Natural killer cell (primary cell): Measurements from ENCODE around the gene PSD. TPM values are rescaled to one million over a fixed set of nuclear protein-coding genes. Genes with fewer than 3 reads are reported as not detected.

Source experiments
- ATAC-seq, 3 donors: fragments of 150-1000 bp in 2 of 3; fragments of 200-7000 bp in 1 of 3; cut with Tn5 transposase; 1 replicate in 1 of 3; 2 replicates in 2 of 3; pipeline ENCODE4 v1.10.0; 2021; ENCODE audit warnings: mild to moderate bottlenecking in 2 of 3, moderate library complexity in 2 of 3
- DNase-seq, 2 donors: peaks; one replicate each; pipeline versions ENCODE4 v3.0.0 to v3.0.0-alpha.2; 2013 to 2021; ENCODE audit warnings: mixed read lengths in 1 of 2
- H3K27ac ChIP-seq: one replicate; pipeline ENCODE4 v1.5.1; 2013; ENCODE audit warnings: mild to moderate bottlenecking, low read length
- H3K27me3 ChIP-seq: one replicate; pipeline ENCODE4 v1.6.1; 2013; ENCODE audit warnings: low read length; ENCODE audit not compliant: control insufficient read depth, insufficient read depth
- H3K36me3 ChIP-seq: one replicate; pipeline ENCODE4 v1.6.1; 2013; ENCODE audit warnings: low read length; ENCODE audit not compliant: control insufficient read depth, insufficient read depth
- H3K4me1 ChIP-seq: one replicate; pipeline ENCODE4 v1.6.1; 2013; ENCODE audit warnings: low read length; ENCODE audit not compliant: control insufficient read depth, insufficient read depth
- H3K4me3 ChIP-seq: one replicate; pipeline ENCODE4 v1.5.1; 2013; ENCODE audit warnings: low read length
- H3K9me3 ChIP-seq: one replicate; pipeline ENCODE4 v1.6.1; 2013; ENCODE audit warnings: low read length; ENCODE audit not compliant: control insufficient read depth, insufficient read depth
- H3K27ac Mint-ChIP-seq, 2 donors: one replicate each; pipeline ENCODE4 v1.8.0; 2022; ENCODE audit warnings: mild to moderate bottlenecking in 2 of 2, mixed read lengths in 2 of 2, moderate library complexity in 1 of 2
- H3K27me3 Mint-ChIP-seq, 2 donors: one replicate each; pipeline ENCODE4 v1.8.0; 2022; ENCODE audit warnings: low read depth in 2 of 2, mixed read lengths in 2 of 2
- H3K36me3 Mint-ChIP-seq: one replicate; pipeline ENCODE4 v1.8.0; 2022; ENCODE audit warnings: mixed read lengths
- H3K4me1 Mint-ChIP-seq, 2 donors: one replicate each; pipeline ENCODE4 v1.8.0; 2022; ENCODE audit warnings: mixed read lengths in 2 of 2
- H3K4me3 Mint-ChIP-seq: one replicate; pipeline ENCODE4 v1.8.0; 2022; ENCODE audit warnings: mild to moderate bottlenecking, moderate library complexity, mixed read lengths
- H3K9me3 Mint-ChIP-seq, 2 donors: one replicate each; pipeline ENCODE4 v1.8.0; 2022; ENCODE audit warnings: mixed read lengths in 2 of 2
- CTCF ChIP-seq: fragments of 200-600 bp; IDR thresholded peaks from one replicate; pipeline ENCODE4 v1.8.0; 2022; ENCODE audit warnings: antibody characterized with exemption
- WGBS: methylation state at CpG from one replicate; pipeline ENCODE4 v1.1.7; 2013; ENCODE audit warnings: missing lambda C conversion rate; ENCODE audit not compliant: insufficient coverage; 5-methylcytosine and 5-hydroxymethylcytosine counted together
- intact Hi-C: fragments of 100-400 bp; cut with micrococcal nuclease; formaldehyde crosslinking; loops from one replicate; pipeline ENCODE4 v1.14.2; 2022
- total RNA-seq, 4 donors: library from RNA; stranded (reverse); fragments of 120-200 nt in 1 of 4; gene quantifications; one replicate each; pipeline versions ENCODE4 v1.2.3 to v1.2.4, GENCODE V29; 2013 to 2022

Gene PSD
- total RNA-seq, 3 donors from 2014 or later (not counting 1 experiment from before 2014, with no cell fraction given), result 1.9 to 2.4 (median 2.1) TPM

GRCh38 chr10:102367441-102367840, 51.1 kb downstream of the PSD start:
- H3K27me3 ChIP-seq, result no peaks in the 10 kb centered on the region
- H3K27ac ChIP-seq, result no peak overlapping the region
- no peak overlapping the region for H3K27ac Mint-ChIP-seq
- H3K9me3 ChIP-seq, result no peaks in the 10 kb centered on the region
- intact Hi-C loops, result no loop called here
- no peaks in the 10 kb centered on the region for H3K4me1 ChIP-seq
- H3K27me3 Mint-ChIP-seq, result no peaks in the 10 kb centered on the region
- H3K9me3 Mint-ChIP-seq, result no peaks in the 10 kb centered on the region
- WGBS, result 100% methylated on average over 1 of the region's 1 CpG
- H3K4me3 ChIP-seq, result no peak overlapping the region
- ATAC-seq, result no peak
- H3K36me3 ChIP-seq, result peaks cover 82% of the 10 kb centered on the region
- no peak for DNase-seq
- H3K4me3 Mint-ChIP-seq, result no peak overlapping the region
- no peak for TF ChIP-seq CTCF
- no peaks in the 10 kb centered on the region for H3K4me1 Mint-ChIP-seq
- H3K36me3 Mint-ChIP-seq, result peaks cover 34% of the 10 kb centered on the region

DNA sequence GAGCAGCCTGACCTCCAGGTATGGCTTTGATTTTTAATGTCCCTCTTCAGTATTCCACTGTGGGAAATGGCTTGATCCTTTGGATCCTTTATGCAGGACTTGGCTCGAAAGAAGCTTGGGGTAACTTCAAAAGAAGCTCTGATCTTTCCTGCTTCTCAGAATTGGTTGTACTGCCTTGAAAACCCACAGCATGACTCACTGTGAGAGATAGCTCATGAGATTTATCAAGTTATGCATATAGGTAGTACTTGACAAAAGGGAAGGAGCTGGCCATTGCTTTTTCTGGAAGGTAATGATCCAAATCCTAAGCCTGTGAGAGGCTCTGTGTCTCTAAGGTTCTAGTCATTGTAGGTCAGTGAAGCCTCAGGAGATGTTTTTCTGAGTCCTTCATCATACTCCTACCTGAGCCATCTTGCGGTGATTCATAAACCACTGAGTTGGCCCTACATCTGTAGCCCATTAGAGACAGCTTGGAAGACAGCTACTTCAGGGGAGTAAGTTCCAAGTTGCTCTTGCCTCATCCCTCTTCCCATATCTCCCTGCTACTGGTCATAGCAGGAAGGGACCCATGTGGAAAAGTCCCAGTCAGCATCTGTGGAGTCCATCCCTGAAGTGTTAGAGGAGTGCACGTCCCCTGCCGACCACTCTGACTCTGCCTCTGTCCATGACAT, 59.7 kb downstream of the PSD start:
- Histone ChIP-seq H3K36me3 (peaks cover 84% of the 10 kb centered on the region), H3K27me3 (no peaks in the 10 kb centered on the region), H3K4me3 (no peak overlapping the region), H3K27ac (no peak overlapping the region), H3K4me1 (no peaks in the 10 kb centered on the region), H3K9me3 (no peaks in the 10 kb centered on the region)
- TF ChIP-seq CTCF, result no peak
- Mint-ChIP-seq H3K4me3 (no peak overlapping the region), H3K36me3 (peaks cover 24% of the 10 kb centered on the region), H3K4me1 (peaks cover 0 to 5% of the 10 kb centered on the region in 2 donors), H3K27ac (no peak overlapping the region), H3K27me3 (no peaks in the 10 kb centered on the region), H3K9me3 (no peaks in the 10 kb centered on the region)
- DNase-seq (no peak), ATAC-seq (no peak)
- 85% methylated on average over 4 of the region's 4 CpGs for WGBS
- intact Hi-C loops, result no loop called here

GRCh38 chr10:102354451-102354850, 64.1 kb downstream of the PSD start:
- Mint-ChIP-seq H3K27ac (no peak overlapping the region), H3K36me3 (peaks cover 16% of the 10 kb centered on the region)
- ATAC-seq, result no peak

More at GRCh38 chr10:102354451-102354850, 64.1 kb downstream of the PSD start:
- Histone ChIP-seq H3K36me3 (peaks cover 74% of the 10 kb centered on the region), H3K27ac (no peak overlapping the region), H3K9me3 (no peaks in the 10 kb centered on the region), H3K27me3 (no peaks in the 10 kb centered on the region), H3K4me1 (no peaks in the 10 kb centered on the region), H3K4me3 (no peak overlapping the region)
- Mint-ChIP-seq H3K4me1 (no peaks in the 10 kb centered on the region), H3K4me3 (no peak overlapping the region), H3K9me3 (no peaks in the 10 kb centered on the region), H3K27me3 (no peaks in the 10 kb centered on the region)
- DNase-seq, result no peak
- WGBS, result 95% methylated on average over 2 of the region's 3 CpGs
- no peak for TF ChIP-seq CTCF
- intact Hi-C loops, result no loop called here

Other genes starting within 250 kb of the PSD start
- gene ELOVL3, start 192.5 kb downstream of the PSD start, total RNA-seq, result not detected
- gene PITX3, start 177.3 kb downstream of the PSD start, total RNA-seq, result not detected
- 10 to 100 TPM; 48.2 to 52.5 (median 50.9) TPM for gene GBF1, start 173.3 kb downstream of the PSD start, total RNA-seq
- gene NFKB2, start 23.1 kb downstream of the PSD start, total RNA-seq, result 100 to 1,000 TPM; 201 to 264 (median 246) TPM
- 10 to 100 TPM; 15.2 to 17.4 (median 15.5) TPM for gene FBXL15, start 2.1 kb upstream of the PSD start, total RNA-seq
- gene CUEDC2, start 13.8 kb upstream of the PSD start, total RNA-seq, result 10 to 100 TPM; 35.0 to 43.0 (median 37.7) TPM
- under 1 TPM; 0.25 to 0.41 (median 0.35) TPM for gene C10orf95, start 32.8 kb upstream of the PSD start, total RNA-seq
- 100 to 1,000 TPM; 101 to 129 (median 110) TPM for gene ACTR1A, start 83.9 kb upstream of the PSD start, total RNA-seq
- gene SUFU, start 85.2 kb upstream of the PSD start, total RNA-seq, result 10 to 100 TPM in 2 of 3 donors, 1 to 10 TPM in 1; 8.2 to 13.0 (median 11.5) TPM
- gene TRIM8, start 225.7 kb upstream of the PSD start, total RNA-seq, result 10 to 100 TPM; 81.9 to 87.8 (median 86.2) TPM